GM20431 (cell line): ENCODE data around the gene LEUTX.
"Not testable (repeated sequence)": the region's sequence is repeated elsewhere in the genome, so short reads cannot be mapped to it uniquely, and the experiment has no call there.

Experiments
- in situ Hi-C: fragments of 300-500 bp; cut with MseI, MboI; formaldehyde crosslinking; loops from one replicate; pipeline ENCODE4 v1.15.0; 2020; ENCODE audit warnings: low sequenced_read_pairs; ENCODE audit not compliant: unreplicated experiment

The LEUTX gene

DNA sequence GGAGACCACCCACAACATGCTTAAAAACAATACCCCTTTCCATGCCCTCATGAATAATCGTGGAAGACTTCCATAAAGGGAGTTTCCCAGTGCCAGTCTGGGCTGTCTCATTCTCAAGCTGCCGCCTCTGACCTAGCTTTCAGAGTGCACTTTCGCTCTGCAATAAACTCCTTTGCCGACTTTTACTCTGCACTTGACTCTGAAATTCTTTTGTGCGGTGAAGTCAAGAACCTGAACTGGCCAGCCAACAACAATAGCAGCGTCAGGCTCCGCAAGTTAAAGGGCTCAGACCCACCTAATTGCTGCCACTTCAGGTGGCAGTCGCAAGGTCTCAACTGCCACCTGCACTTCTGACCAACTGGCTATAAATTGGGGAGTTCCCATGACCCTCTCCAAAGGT lies 10.3 kb upstream of the LEUTX start:
- in situ Hi-C loops = loop anchor here (25.0 kb wide), 1 partner anchor 206 kb away; no protein-coding TSS in a partner anchor

DNA sequence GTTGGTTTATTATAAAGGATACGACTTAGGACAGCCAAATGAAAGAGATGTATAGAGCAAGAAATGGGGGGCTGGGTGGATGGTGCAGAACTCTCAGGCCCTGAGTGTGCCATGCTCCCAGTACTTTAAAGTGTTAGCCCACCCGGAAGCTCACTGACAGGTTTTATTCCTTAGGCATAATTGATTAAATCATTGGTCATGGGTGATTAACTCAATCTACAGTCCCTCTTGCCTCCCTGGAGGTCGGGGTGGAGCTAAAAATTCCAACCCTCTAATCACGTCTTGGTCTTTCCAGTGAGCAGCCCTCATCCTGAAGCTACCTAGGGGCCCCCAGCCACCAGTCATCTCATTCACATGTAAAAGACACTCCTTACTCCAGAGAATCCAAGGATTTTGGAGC lies 9.9 kb upstream of the LEUTX start:
- in situ Hi-C loops = loop anchor here (25.0 kb wide), 1 partner anchor 206 kb away; no protein-coding TSS in a partner anchor

DNA sequence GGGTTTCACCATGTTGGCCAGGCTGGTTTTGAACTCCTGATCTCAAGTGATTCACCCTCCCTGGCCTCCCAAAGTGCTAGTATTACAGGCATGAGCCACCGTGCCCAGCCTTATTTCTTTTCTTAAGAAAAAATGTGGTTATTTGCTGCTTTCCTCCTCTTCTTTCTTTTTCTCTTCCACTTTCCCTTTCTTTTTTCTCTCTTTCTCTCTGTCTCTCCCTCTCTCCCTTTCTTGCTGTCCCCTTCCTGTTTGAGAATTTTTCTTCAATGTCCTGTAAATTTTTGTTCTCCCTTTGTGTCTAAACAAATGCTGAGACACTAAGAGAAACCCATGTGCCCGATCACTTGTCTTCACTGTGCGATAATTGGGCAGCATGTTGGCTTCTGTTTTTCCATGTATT lies 2.2 kb downstream of the LEUTX start:
- in situ Hi-C loops = no loop called here

DNA sequence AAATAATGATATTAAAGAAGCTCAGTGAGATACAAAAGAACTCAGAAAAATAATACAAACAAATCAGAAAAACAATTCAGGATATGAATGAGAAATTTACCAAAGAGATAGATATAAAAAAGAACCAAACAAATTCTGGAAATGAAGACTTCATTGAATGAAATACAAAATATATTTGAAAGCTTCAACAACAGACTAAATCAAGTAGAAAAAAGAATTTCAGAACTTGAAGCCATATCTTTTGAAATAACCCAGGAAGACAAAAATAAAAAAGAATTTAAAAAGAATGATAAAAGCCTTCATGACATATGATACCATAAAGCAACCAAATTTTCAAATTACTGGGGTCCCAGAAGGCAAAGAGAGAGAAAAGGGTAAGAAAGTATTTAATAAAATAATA lies 9.6 kb downstream of the LEUTX start:
- in situ Hi-C loops = no loop called here

DNA sequence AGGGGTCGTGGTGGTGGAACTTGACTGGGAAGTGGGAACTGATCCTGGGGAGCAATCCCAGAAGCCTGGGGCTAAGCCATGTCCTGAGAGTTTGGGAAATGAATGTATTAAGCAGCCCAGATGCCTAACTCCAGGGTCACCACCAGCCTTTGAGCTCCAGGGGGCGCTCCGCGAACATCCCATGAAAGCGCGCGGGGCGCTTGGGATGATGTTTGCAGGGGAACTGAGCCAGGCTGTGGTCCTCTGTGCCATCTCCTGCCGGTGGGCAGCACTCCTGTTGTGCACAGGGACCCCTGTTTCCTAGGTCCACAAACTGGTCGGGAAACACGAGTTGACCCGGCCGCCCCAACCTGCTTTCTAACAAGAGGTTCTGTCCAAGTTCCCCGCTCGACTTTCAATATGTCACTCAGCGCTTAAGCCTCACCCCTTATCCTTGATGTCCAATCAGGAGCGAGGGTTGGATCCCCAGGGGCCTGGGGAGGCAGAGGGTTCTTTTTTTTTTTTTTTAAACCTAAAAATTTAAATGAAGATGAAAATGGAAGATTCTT lies 14.4 kb downstream of the LEUTX start:
- in situ Hi-C loops = no loop called here

DNA sequence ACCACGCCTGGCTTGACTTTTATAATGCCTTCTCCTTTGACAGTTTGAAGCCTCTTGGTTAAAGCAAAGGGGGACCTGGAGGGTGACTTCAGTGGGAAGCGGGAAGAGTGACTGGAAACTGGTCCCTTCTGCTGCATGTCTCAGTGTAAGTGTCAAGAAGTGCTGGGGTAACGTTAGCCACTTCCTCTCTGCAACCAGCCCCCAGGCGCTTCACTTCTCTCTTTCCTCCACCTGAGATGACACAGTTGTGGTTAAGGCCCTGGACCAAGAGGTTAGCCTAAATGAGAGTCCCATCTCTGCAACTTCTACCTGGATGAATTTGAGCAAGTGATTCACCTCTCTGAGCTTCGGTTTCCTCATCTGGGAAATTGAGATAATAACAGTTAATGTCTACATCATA lies 16.3 kb downstream of the LEUTX start:
- in situ Hi-C loops = no loop called here

DNA sequence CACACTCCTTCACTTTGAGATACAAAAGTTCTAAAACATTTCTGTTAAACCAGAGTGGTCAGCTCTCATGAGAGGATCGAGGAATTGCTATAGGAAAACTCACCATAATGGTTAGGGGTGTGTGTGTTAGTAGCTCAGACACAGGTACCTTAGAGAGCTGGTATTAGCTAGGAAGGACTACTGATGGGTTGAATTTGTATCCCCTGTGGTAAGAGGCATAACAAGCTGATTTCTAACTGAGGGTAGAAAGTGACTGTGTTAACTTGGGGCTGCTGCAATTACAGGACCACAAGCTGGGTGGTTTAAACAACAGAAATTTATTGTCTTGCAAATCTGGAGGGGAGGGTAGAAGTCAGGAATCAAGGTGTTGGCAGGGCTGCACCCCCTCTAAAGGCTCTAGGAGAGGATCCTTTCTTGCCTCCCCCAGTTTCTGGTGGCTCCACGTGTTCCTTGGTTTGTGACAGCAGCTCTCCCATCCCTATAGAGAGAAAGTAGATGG lies 17.4 kb downstream of the LEUTX start:
- in situ Hi-C loops = no loop called here

DNA sequence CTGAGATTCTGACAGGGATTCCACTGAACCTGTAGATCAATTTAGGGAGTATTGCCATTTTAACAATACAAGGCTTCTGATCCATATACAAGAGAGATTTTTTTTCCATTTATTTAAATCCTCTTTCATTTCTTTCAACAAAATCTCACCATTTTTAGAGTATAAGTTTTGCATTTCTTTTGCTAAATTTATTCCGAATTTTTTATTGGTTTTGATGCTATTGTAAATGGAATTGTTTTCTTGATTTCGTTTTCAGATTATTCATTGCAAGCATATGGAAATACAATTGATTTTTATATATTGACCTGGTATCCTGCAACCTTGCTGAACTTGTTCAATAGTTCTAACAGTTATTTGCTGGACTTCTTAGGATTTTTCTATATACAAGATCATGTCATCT lies 18.4 kb downstream of the LEUTX start:
- in situ Hi-C loops = no loop called here

DNA sequence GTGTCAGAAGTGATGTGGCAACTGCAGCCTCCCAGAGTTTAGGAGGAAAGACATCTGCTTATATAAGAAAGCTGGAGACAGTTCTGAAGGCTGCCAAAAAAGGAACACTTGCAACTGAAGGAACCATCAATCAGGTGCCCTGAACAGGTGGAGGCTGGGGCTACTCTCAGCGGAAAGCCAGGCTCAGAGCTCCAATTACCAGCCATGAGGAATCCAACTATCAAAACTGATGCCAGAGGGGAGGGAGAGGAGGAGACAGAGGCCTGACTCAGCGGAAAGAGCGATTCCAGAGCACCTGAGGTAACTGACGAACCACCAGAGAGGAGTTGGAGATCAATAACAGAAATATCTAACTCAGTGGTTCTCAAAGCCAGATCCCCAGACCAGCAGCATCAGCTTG lies 24.3 kb downstream of the LEUTX start:
- in situ Hi-C loops = no loop called here

DNA sequence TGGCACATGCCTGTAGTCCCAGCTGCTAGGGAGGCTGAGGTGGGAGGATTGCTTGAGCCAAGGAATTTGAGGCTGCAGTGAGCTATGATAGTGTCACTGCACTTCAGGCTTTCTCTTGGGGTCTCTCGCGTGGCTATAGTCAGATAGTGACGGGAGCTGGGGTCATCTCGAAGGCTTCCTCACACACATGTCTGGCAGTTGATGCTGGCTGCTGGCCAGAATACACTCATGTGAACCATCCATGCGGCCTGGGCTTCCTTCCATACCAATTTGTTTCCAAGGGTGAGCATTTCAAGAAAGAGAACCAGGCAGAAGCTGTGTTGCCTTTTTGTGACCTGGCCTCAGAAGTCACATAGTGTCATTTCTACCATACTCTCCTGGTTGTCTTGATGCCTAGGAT lies 26.4 kb downstream of the LEUTX start:
- in situ Hi-C loops = no loop called here

DNA sequence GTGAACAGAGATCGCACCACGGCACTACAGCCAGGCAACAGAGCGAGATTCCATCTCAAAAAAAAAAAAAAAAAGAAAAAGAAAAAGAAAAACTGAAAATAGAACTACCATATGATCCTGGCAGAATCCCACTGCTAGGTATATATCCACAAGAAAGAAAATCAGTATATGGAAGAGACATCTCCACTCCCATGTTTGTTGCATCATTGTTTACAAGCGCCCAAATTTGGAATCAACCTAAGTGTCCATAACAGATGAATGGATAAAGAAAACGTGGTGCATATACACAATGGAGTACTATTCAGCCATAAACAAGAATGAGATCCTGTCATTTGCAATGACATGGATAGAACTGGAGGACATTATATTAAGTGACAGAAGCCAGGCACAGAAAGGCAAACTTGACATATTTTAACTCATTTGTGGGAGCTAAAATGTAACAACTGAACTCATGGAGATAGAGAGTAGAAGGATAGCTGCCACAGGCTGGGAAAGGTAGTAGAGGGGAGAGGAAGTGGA lies 29.3 kb downstream of the LEUTX start:
- in situ Hi-C loops = no loop called here

DNA sequence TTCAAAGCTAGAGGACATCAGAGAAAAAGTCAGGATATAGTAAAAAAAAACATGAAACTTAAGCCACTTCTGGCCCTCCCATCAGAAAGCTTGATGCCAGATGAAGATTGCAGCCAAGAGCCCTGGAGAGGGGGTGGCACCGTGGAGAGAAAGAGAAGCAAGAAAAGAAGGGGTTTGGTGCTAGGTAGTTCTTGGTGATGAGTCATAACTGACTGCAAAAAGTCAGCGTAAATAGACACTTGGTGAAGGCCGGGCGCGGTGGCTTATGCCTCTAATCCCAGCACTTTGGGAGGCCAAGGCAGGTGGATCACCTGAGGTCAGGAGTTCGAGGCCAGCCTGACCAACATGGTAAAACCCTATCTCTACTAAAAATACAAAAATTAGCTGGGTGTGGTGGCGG lies 30.0 kb downstream of the LEUTX start:
- in situ Hi-C loops = not testable (repeated sequence)

DNA sequence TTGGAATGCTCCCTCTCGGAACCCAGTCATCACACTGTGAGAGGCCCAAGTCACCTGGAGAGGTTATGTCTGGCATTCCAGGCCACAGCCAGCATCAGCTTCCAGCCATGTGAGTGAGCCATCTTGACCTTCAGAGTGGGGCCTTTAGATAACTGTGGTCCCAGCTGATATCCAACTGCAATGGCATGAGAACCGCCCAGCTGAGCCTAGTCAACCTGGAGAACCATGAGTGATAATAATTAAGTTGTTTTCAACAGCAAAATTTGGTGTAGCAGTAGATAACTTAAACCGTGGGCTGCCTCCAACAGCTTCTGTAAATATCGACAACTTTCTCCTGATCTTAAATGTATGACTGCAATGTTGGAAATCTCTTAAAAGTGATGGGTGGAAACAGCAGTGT lies 30.7 kb downstream of the LEUTX start:
- in situ Hi-C loops = no loop called here

DNA sequence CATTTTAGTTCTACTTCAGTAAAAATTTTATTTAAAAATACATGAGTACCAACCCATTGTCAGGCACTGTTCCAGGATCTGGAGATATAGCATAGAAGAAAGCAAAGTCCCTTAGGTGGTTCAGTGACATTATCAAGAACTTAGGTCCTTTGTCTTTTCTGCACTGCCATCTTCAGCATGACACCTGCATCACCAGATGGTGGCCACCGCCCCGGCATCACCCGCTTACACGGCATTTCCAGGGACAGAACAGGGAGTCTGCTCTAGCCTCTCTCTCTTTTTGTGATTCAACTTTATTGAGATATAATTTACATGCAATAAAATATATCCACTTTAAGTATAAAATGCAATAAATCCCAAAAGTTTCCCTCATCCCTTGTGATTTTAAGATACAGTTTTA lies 31.8 kb downstream of the LEUTX start:
- in situ Hi-C loops = no loop called here

DNA sequence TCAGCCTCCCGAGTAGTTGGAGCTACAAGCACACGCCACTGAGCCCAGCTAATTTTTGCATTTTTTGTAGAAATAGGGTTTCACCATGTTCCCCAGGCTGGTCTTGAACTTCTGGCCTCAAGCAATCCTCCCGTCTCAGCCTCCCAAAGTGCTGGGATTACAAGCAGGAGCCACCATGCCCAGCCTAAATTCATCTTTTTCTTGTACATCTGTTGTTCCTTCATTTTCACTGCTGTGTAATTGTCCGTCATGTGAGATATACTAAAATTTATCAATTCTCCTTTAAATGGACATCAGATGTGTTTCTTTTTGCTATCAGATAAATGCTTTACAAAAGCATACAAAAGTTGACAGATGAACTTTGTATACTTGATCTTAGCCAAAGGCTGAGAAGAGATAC lies 32.4 kb downstream of the LEUTX start:
- in situ Hi-C loops = no loop called here

DNA sequence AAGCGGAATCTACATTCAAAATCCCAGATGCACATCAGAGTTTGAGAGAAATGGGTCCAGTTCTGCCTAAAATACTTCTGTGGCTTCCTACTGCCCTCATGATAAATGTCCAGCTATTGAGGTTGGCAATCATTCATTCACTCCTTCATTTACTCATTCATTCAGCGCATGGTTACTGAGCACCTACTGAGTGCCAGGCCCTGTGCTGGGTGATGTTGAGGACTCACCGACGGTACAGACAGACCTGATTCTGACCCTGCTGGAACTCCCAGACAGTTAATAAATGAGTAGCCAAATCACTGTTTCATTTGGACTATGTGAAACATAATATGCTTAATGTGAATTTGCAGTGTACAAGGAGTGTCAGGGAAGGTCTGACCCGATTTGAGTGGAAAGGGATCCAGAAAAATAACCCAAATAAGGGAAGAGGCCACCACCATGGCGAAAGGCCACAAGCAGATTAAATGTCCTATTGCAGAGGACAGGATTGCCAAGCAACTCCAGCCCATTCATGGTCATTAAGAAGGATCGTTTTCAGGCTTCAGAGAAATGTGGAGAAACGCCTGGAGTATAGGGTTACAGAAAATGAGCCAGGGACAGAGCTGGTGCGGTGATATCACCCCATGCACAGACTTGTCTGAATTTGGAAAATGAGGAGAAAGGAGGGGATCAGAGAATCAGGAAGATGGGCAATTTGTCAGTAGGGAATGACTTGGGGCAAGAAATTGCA lies 34.8 kb downstream of the LEUTX start:
- in situ Hi-C loops = no loop called here

DNA sequence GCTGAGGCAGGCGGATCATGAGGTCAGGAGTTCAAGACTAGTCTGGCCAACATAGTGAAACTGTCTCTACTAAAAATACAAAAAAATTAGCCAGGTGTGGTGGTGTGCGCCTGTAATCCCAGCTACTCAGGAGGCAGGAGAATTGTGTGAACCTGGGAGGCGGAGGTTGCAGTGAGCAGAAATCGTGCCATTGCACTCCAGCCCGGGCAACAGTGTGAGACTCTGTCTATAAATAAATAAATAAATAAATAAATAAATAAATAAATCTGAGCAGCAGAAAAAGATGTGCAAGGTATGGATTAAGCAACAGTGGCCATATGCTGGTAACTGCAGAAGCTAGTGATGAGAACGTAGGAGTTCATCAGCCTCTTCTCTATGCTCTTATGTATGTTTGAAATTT lies 35.5 kb downstream of the LEUTX start:
- in situ Hi-C loops = not testable (repeated sequence)

DNA sequence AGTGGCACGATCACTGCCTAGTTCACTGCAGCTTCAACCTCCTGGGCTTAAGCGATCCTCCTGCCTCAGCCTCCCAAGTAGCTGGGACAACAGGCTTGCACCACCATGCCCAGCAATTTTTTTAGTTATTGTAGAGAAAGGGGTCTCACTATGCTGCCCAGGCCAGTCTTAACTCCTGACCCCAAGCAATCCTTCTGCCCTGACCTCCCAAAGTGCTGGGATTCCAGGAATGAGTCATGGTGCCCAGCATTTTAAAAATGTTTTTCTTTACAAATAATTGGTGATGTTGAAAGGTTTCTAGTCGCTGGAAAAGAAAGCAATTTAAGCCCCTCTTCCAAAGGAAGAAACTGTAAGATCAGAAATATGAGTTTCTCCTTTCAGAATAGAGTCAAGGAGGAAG lies 35.9 kb downstream of the LEUTX start:
- in situ Hi-C loops = no loop called here

DNA sequence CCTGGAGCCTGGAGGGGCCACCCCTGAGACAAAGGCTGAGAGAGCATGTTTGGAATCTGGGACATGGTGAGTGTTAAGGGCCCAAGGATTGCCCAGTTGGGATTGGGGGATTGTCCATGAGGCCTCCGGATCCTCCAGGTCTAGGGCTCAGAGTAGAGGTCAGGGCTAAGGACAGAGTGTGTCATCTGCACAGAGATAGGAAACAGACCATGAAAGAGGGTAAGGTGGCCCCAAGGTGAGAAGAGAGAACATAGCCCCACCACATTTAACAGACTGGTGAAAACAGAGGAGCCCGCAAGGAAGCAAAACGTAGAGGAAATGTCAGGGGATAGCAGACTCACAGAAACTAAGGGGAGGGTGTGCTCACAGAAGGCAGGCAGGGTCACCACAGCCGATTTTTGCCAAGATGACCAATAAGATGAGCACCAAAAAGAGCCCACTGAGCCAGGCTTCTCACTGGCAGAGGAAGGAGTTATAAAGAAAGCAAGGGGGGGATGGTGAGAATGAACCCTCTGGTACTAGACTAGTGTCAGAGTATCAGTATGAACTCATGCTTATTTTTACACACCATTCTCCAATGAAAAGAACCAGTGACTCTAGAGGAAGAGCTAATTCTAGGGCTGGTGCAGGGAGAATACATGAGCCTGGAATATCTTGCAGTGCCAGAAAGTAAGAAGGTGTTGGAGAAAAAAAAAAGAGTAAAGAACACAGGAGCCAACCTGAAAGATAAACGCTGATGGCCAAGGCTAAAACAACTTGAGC lies 37.8 kb downstream of the LEUTX start:
- in situ Hi-C loops = no loop called here

DNA sequence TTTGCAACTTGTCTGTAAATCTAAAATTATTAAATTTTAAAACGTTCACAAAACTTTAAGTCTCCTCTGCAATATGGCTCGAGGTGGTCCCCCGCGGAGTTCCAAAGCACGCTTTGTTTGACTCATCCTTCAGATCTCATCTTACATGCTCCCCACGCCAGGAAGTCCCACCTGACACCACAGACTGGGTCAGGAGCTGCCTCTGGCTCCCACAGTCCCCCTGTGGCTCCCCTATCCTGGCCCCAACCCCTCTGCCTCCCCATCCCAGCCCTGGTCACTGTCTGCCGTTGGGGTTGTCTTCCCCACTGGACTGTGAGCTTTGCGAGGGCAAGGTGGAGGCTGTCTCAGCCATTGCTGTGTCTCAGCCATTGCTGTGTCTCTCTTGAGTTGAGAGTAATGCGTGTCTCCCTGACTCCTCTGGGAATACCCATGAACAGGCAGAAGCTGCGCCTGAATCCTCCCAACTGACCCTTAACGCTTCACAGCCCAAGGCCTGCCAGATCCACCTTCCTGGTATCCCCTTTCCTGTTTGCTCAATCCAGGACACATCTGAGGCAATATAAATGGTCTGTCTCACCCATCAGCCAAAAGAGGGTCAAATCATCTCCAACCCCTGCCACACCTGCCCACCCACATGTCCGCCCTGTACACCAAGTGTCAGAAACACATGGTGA lies 39.4 kb downstream of the LEUTX start:
- in situ Hi-C loops = no loop called here
